HG02852 (cell line): ENCODE data around the gene GPATCH1.
"Not testable (repeated sequence)": the region's sequence is repeated elsewhere in the genome, so short reads cannot be mapped to it uniquely, and the experiment has no call there.

ENCODE experiments used
- ATAC-seq: cut with Tn5 transposase; IDR thresholded peaks from one replicate; pipeline ENCODE4 v1.9.1; 2021; ENCODE audit warnings: mild to moderate bottlenecking, moderate library complexity; ENCODE audit not compliant: unreplicated experiment

GPATCH1 gene

DNA sequence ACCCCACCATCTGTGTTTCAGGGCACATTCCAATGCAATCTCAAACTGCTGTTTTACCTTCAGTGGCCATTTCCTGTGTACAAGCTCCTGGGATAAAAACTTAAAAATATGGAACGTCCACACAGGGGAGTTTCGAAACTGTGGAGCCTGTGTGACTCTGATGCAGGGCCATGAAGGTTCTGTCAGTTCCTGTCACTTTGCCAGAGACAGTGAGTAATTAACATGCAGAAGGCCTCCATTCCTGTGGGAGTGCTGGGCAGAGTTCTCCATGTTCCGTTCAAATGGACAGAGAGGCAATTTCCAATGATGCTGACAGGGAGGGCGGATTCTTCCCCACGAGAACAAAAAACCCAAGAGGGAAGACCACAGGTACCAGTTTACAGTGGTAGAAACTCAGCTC is 75.4 kb downstream of the GPATCH1 start:
- ATAC-seq, result no peak

GRCh38 chr19:33157906-33158305 is 76.9 kb downstream of the GPATCH1 start:
- no peak for ATAC-seq

DNA sequence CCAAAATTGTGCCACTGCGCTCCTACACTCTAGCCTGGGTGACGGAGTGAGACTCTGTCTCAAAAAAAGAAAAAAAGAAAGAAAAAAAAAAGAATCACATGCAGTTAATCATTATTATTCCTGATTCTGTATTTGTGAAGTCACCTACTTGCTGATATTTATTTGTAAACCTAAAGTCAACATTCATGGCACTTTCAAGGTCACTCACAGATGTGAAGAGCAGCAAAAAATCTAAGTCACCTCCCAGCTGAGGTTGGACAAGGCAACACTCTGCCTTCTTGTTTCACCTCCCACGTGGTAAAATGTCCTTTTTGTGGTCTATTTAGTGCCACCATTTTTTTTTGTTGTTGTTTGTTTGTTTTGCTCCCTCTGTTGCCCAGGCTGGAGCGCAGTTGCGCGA is 77.4 kb downstream of the GPATCH1 start:
- no peak for ATAC-seq

GRCh38 chr19:33159149-33159548 is 78.2 kb downstream of the GPATCH1 start:
- no peak for ATAC-seq

DNA sequence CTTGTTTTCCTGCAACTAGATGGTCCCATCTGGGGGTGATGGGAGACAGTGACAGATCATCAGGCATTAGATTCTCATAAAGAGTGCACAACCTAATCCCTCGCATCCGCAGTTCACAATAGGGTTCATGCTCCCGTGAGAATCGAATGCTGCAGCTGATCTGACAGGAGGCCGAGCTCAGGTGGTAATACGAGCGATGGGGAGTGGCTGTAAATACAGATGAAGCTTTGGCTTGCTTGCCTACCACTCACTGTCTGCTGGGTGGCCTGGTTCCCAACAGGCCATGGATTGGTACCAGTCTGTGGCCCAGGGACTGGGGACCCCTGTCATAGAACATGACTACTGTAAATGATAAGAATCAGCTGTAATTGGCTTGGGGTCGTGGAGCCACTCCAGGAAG is 78.9 kb downstream of the GPATCH1 start:
- no peak for ATAC-seq

DNA sequence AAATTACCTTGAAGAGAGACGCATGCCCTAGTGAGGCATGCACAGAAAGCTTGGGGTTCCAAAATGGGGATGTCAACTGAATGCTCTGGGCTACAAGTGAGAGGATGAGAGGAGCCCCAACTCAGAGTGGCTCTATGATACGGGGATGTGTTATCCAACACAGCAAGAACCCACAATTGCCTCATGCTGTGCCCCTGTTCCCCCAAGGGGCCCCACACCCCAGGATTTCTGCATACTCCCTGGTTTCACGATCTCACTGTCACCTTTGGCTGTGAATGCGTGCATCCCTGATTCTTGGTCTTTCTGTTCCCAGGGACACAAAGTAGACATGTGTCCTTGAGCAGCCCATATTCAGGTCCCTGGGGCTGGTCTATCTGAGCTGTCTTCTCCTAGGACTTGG is 80.2 kb downstream of the GPATCH1 start:
- no peak for ATAC-seq

DNA sequence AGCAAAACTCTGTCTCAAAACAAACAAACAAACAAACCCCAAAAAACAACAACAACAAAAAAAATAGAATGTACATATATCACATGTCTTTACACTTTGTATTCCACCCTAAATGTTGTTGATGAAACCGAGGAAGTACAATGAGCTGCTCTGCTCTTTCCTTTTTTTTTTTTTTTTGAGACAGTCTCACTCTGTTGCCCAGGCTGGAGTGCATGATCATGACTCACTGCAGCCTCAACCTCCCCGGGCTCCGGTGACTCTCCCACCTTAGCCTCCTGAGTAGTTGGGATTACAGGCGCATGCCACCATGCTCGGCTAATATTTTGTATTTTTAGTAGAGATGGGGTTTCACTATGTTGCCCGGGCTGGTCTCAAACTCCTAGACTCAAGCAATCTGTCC is 82.5 kb downstream of the GPATCH1 start:
- no peak for ATAC-seq

DNA sequence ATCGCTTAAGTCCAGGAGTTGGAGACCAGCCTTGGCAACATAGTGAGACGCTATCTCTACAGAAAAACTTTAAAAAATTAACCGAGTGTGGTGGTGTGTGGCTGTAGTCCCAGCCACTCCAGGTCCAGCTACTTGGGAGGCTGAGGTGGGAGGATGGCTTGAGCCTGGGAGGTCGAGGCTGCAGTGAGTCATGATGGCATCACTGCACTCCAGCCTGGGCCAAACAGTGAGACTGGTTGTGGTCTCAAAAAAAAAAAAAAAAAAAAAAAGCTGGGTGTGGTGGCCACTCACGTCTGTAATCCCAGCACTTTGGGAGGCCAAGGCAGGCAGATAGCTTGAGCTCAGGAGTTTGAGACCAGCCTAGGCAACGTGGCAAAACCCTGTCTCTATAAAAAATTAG is 85.1 kb downstream of the GPATCH1 start:
- ATAC-seq, result not testable (repeated sequence)

DNA sequence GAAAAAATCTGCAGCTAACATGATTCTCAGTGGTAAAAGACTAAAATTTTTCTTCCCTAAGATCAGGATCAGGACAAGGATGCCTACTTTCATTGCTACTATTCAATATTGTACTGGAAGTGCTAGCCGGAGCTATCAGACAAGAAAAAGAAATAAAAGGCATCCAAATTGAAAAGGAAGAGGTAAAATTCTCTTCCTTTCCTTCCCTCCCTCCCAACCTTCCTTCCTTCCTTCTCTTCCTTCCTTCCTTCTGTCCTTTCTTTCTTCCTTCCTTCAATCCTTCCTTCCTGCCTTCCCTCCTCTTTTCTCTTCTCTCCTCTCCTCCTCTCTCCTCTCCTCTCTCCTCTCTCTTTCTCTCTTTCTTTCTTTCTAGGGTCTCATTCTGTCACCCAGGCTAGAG is 86.5 kb downstream of the GPATCH1 start:
- ATAC-seq, result no peak

- ATAC-seq, result no peak
Measured at GRCh38 chr19:33168528-33168927, 87.5 kb downstream of the GPATCH1 start.

DNA sequence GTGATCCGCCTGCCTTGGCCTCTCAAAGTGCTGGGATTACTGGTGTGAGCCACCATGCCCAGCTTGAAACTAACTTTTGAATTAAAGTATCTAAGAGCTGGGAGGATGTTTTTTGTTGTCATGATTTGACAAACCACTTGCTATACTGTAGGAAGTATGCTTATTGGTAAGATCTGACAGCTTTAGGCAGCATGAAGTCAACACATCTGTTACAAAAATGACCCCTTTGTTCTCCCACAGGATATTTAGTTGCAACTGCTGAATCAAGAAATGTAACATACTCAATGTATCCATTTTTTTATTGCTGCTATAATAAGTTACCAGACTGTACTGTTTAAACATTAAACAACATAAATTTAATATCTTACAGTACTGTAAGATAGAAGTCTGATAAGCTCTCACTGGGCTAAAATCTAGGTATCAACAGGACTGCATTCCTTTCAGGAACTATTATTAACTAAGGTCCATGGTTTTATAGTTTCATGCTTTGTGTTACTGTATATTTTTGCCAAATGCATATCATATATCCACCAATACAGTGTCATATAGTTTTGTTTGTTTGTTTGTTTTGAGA is 90.3 kb downstream of the GPATCH1 start:
- no peak for ATAC-seq

DNA sequence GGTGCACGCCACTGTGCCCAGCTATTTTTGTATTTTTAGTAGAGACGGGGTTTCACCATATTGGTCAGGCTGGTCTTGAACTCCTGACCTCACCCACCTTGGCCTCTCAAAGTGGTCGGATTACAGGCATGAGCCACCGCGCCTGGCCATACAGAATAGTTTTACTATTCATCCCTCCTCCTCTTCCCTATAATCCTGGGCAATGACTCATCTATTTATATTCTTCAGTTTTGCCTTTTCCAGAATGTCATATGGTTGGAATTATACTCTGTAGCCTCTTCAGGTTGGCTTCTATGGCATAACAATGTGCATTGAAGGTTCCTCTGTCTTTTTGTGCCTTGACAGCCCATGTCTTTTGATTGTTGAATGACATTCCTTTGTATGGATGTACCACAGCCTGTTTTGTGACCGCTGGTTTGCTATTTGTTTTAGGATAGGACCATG is 91.0 kb downstream of the GPATCH1 start:
- ATAC-seq, result no peak

DNA sequence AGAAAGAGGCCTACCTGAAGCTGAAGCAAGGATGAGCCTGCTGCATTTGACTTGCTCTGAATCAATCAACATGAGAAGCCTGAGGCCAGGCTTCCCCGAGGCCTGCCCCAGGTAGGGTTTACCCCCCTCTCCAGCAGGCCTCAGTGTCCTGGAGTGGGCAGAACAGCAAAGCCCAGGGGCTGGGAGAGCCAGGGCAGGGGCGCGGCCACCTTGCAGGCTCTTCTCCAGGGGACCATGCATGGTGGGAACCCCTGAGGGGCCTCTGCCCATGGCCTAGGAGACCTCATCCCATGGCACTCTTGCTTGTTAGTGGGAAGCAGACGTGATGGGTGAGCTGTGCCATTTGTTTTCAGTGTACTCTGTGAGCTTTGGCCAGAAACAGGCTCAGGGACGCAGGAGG is 93.2 kb downstream of the GPATCH1 start:
- no peak for ATAC-seq

- ATAC-seq, result no peak
Measured at GRCh38 chr19:33175156-33175782, 94.3 kb downstream of the GPATCH1 start.

DNA sequence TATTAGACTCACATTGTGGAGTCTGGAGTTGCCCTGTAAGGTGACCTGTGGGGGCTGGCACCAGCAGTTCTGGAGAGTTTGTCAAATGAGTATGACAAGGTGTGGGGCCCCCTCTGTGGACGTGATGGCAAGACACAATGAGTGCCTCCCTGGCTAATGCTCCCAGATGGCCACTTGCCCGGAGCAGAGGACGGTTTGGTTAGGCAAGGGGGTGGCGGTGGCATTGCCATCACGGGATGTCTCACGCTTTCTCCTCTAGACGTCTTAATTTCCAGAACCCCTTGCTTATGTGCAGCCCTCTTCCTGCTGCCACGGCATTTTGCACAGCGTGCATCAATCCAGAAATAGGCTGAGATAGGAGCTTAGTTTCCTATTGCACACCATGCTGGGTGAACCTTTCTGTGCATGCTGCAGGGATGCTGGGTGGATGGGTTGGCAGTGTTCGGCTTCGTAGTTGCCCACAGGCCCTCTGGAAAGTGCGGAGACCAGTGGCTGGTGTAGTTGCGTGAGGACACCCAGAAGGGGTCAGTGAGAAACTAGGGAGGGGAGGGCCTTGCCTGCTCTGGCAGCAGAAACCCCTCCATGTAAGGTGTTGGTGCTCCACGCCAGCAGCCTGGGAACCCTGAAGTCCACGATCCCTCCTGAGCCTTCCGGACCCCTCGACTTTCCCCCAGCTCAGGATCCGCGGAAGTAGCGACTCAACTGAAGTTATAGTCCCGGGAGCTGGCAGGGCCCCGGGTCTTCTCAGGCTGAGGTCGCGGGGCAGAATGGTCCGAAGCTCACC is 95.1 kb downstream of the GPATCH1 start:
- ATAC-seq, result no peak

DNA sequence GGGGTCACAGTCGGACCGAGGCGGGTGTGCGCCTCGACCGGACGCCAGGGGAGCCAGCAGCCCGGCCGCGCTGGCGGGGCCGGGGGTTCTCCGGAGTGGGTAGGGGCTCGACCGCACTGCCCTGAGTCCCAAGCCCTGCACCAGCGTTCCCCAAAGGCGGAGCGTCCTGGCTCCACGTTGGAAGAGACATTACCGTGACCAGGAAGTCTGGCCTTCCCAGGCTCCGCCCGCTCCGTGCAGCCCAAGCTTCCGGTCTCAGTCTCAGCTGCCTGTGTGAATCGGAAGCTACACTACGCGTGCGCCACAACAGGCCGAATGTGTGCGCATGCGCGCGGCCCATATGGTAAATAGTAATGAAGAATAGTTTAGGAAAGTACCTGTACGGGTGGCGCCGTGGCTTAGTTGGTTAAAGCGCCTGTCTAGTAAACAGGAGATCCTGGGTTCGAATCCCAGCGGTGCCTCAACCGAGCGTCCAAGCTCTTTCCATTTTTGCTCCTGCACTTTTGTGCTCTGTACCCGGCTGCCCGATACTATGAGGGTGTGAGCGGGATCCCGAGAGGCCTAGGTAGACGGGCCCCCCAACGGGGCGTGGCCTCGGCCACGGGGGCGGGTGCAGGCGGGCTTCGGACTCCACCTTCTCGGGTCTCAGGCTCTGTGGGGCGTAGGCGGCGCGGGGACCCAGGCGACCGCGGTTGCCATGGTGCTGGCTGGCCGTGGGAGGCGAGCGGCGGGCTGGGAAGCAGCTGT is 95.9 kb downstream of the GPATCH1 start:
- ATAC-seq, result peak; percentile 85

GRCh38 chr19:33177417-33177979 is 96.5 kb downstream of the GPATCH1 start:
- peak; percentile 22 for ATAC-seq
